Lung (tissue), 12 donors: ENCODE measurements around the gene IPO4. TPM values are rescaled to one million over a fixed set of nuclear protein-coding genes. Genes with fewer than 3 reads are reported as not detected.

ENCODE experiments used
- ATAC-seq: fragments of 200-7000 bp; cut with Tn5 transposase; one replicate; pipeline ENCODE4 v1.9.1; 2020; ENCODE audit warnings: moderate number of reproducible peaks; ENCODE audit not compliant: insufficient read depth, low FRiP score
- DNase-seq, 3 donors: peaks; one replicate each; pipeline ENCODE4 v3.0.0-alpha.2; 2013 to 2017
- H3K27ac ChIP-seq, 2 donors: one replicate each; pipeline ENCODE4 v1.5.1; 2013; ENCODE audit warnings: mild to moderate bottlenecking in 2 of 2, moderate library complexity in 2 of 2, control low read depth in 1 of 2, inconsistent platforms in 1 of 2, low read depth in 1 of 2, low read length in 1 of 2
- H3K27me3 ChIP-seq, 3 donors: one replicate each; pipeline ENCODE4 v1.5.1; 2013; ENCODE audit warnings: low read length in 2 of 3; ENCODE audit not compliant: control insufficient read depth in 3 of 3, insufficient read depth in 3 of 3
- H3K36me3 ChIP-seq, 4 donors: one replicate each; pipeline ENCODE4 v1.5.1; 2013; ENCODE audit warnings: low read length in 4 of 4, mild to moderate bottlenecking in 1 of 4, moderate library complexity in 1 of 4; ENCODE audit not compliant: control insufficient read depth in 4 of 4, insufficient read depth in 4 of 4
- H3K4me1 ChIP-seq, 5 donors: one replicate each; pipeline ENCODE4 v1.5.1; 2013; ENCODE audit warnings: low read length in 5 of 5, mild to moderate bottlenecking in 2 of 5, moderate library complexity in 1 of 5; ENCODE audit not compliant: control insufficient read depth in 5 of 5, insufficient read depth in 5 of 5
- H3K4me3 ChIP-seq: one replicate; pipeline ENCODE4 v1.5.1; 2013; ENCODE audit warnings: mild to moderate bottlenecking, control low read depth, moderate library complexity
- H3K9ac ChIP-seq, 2 donors: one replicate each; pipeline ENCODE4 v1.5.1; 2013; ENCODE audit warnings: low read length in 2 of 2, control low read depth in 1 of 2; ENCODE audit not compliant: insufficient read depth in 1 of 2
- H3K9me3 ChIP-seq, 4 donors: one replicate each; pipeline ENCODE4 v1.5.1; 2013; ENCODE audit warnings: low read length in 3 of 4, mild to moderate bottlenecking in 1 of 4, moderate library complexity in 1 of 4; ENCODE audit not compliant: control insufficient read depth in 4 of 4, insufficient read depth in 3 of 4
- WGBS, 2 donors: extraction: QIAGEN DNeasy Blood & Tissue Kit; methylation state at CpG; one replicate each; pipeline ENCODE4 v1.1.7; 2013; 5-methylcytosine and 5-hydroxymethylcytosine counted together
- polyA plus RNA-seq, 2 donors: library from polyadenylated mRNA; stranded (reverse); fragments of 200-250 nt; gene quantifications; one replicate each; pipeline ENCODE4 v1.2.1, GENCODE V29; 2013
- total RNA-seq, 2 donors: library from RNA; depleted of rRNA in 1 of 2; stranded (reverse); fragments of >200 nt in 1 of 2; gene quantifications; one replicate each; pipeline ENCODE4 v1.2.1, GENCODE V29; 2014 to 2021
- TF ChIP-seq, protein P1 (sequence below): IDR thresholded peaks from 2 replicates; pipeline ENCODE4 v1.5.1; 2012; ENCODE audit warnings: mild to moderate bottlenecking; ENCODE audit errors: control extremely low read depth, extremely low read depth
- donor health status: control.
- donor health status: control.
- donor health status: Bipolar disorder and iron deficiency.
- donor health status: healthy.
- donor health status: DM: yes; HTN: yes; CAD: no.

IPO4 gene
- total and polyA plus RNA-seq, 4 donors, result 13.0 to 78.9 (median 28.4) TPM

- Histone ChIP-seq H3K27me3 (no peaks in the 10 kb centered on the region), H3K4me3 (no peak overlapping the region), H3K27ac (no peak overlapping the region), H3K36me3 (peaks cover 23 to 59% (median 28%) of the 10 kb centered on the region in 4 donors), H3K4me1 (peaks cover 0 to 8% (median 5%) of the 10 kb centered on the region in 5 donors), H3K9ac (no peak overlapping the region), H3K9me3 (no peaks in the 10 kb centered on the region)
- 97% methylated on average over 7 of the region's 7 CpGs for WGBS, 2 donors
- no peak for ATAC-seq
- no peak for DNase-seq
- TF ChIP-seq, protein P1, sequence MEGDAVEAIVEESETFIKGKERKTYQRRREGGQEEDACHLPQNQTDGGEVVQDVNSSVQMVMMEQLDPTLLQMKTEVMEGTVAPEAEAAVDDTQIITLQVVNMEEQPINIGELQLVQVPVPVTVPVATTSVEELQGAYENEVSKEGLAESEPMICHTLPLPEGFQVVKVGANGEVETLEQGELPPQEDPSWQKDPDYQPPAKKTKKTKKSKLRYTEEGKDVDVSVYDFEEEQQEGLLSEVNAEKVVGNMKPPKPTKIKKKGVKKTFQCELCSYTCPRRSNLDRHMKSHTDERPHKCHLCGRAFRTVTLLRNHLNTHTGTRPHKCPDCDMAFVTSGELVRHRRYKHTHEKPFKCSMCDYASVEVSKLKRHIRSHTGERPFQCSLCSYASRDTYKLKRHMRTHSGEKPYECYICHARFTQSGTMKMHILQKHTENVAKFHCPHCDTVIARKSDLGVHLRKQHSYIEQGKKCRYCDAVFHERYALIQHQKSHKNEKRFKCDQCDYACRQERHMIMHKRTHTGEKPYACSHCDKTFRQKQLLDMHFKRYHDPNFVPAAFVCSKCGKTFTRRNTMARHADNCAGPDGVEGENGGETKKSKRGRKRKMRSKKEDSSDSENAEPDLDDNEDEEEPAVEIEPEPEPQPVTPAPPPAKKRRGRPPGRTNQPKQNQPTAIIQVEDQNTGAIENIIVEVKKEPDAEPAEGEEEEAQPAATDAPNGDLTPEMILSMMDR, result no peak
These were observed 3.6 kb downstream of the IPO4 start for GRCh38 chr14:24185026-24185425.

DNA sequence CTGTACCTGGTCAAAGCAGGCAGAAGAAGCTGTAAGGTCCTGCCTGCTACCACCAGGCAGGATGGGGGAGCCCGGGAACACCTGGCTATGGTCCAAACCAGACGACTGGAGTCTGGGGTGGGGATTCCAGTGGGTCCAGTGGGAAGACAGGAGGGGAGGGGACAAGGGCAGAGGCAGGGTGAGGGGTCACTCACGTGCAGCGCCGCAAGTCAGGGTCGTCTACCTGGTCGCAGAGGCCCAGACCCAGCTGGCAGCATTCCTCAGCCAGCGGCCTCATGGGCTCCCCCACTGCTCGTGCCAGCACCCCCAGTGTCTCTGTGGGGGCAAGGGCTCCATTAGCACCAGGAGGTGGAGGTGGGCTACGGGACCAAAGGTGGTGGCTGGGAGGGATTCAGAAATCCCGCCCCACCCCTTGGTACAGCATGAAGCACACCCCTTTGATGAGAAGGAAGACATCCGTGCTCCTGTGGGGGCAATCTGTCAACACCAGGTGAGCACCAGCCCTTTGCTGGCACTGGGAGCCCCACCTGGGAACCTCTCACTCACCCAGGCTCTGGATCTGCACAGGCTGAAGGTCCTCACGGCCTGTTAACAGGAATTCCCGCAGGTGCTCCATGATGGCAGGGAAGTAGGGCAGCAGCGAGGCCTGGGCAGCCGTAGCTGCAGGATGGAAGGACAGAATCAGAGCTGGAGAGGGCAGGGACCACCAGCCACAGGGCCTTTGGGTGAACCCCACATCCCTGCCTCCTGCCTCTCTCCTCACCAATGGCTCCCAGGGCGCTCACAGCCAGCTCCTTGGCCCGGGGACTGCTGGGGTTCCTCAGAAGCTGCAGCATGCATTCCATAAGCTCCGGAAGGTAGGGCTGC, 4.3 kb downstream of the IPO4 start:
- 91 to 92% methylated on average over 19 of the region's 19 CpGs for WGBS, 2 donors
- Histone ChIP-seq H3K9ac (no peak overlapping the region), H3K4me1 (peaks cover 0 to 8% (median 5%) of the 10 kb centered on the region in 5 donors), H3K36me3 (peaks cover 23 to 66% (median 28%) of the 10 kb centered on the region in 4 donors), H3K4me3 (no peak overlapping the region), H3K27ac (no peak overlapping the region), H3K27me3 (no peaks in the 10 kb centered on the region), H3K9me3 (no peaks in the 10 kb centered on the region)
- ATAC-seq (no peak), DNase-seq (no peak)
- TF ChIP-seq, protein P1, result no peak

GRCh38 chr14:24183014-24183481, 5.6 kb downstream of the IPO4 start:
- Histone ChIP-seq H3K4me1 (peaks cover 0 to 7% (median 5%) of the 10 kb centered on the region in 5 donors), H3K9me3 (no peaks in the 10 kb centered on the region), H3K4me3 (no peak overlapping the region), H3K36me3 (peaks cover 23 to 78% (median 28%) of the 10 kb centered on the region in 4 donors), H3K27ac (no peak overlapping the region), H3K9ac (no peak overlapping the region), H3K27me3 (no peaks in the 10 kb centered on the region)
- ATAC-seq (no peak), DNase-seq (no peak)
- 90 to 95% methylated on average over 15 of the region's 15 CpGs for WGBS, 2 donors
- TF ChIP-seq, protein P1, result no peak
